ACC112 (cell line): ENCODE results near the gene SLC12A8.

Experiments
- H2AFZ ChIP-seq: fragments of 200-600 bp; sonication (generic); one replicate; pipeline ENCODE4 v1.6.0; 2017; ENCODE audit warnings: antibody characterized with exemption, low read length; ENCODE audit not compliant: unreplicated experiment
- H3K27ac ChIP-seq: fragments of 200-600 bp; sonication (generic); 2 replicates; pipeline ENCODE4 v1.5.1; 2014; ENCODE audit warnings: low read depth, mild to moderate bottlenecking, antibody characterized with exemption, low read length, moderate library complexity
- H3K27me3 ChIP-seq: fragments of 200-600 bp; sonication (generic); 2 replicates; pipeline ENCODE4 v1.6.1; 2014; ENCODE audit warnings: mild to moderate bottlenecking, antibody characterized with exemption, low read length, moderate library complexity, mixed read lengths; ENCODE audit not compliant: insufficient read depth
- H3K36me3 ChIP-seq: fragments of 200-600 bp; sonication (generic); 2 replicates; pipeline ENCODE4 v1.6.1; 2016; ENCODE audit warnings: mild to moderate bottlenecking, antibody characterized with exemption, low read length, moderate library complexity, mixed read lengths; ENCODE audit not compliant: insufficient read depth
- H3K4me1 ChIP-seq: fragments of 200-600 bp; sonication (generic); one replicate; pipeline ENCODE4 v1.6.1; 2016; ENCODE audit warnings: low read length, mixed read lengths; ENCODE audit not compliant: insufficient read depth, unreplicated experiment, control insufficient read depth
- H3K4me3 ChIP-seq: fragments of 200-600 bp; sonication (generic); 2 replicates; pipeline ENCODE4 v1.5.1; 2014; ENCODE audit warnings: mild to moderate bottlenecking, low read depth, low read length
- H3K79me2 ChIP-seq: fragments of 200-600 bp; sonication (generic); one replicate; pipeline ENCODE4 v1.6.0; 2016; ENCODE audit warnings: low read length; ENCODE audit not compliant: control insufficient read depth, unreplicated experiment, insufficient read depth

Gene SLC12A8

DNA sequence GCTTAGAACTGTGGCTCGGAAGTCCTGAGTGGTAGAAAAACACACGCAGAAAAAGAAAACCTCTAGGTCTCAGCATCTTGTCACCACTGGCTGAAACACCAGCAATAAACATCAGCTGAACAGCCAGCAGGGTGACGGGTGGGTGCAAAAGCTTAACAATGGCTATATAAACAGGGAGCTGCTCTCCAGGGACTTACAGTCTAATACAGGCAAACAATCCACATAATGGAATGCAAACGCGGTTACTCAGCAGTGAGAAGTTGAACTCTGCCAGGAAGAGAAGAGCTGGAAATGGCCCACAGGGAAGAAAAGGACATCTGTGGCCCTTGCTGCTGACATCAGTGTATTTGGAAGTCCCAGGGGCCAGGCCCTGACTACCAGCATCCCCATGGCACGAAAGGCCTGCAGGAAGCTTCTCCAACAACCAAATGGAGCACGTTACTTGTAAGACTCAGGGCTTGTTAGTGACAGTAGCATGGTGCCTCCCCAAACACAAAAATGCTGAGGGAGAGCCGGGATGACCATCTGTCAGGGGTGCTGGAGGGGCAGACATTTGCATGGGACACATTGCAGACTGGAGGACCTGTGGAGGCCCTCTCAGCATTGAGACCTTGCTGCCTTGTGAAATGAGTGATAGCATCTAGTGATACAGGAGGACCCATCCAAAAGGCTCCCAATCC lies 159.8 kb downstream of the SLC12A8 start:
- no peak overlapping the region for H2AFZ ChIP-seq
- peaks cover 5% of the 10 kb centered on the region; the same call in 1 of the 2 replicates for H3K36me3 ChIP-seq
- H3K27ac ChIP-seq: peak overlapping the region; percentile 98
- peak overlapping the region; percentile 94 for H3K4me3 ChIP-seq
- H3K27me3 ChIP-seq: no peaks in the 10 kb centered on the region
- peaks cover 50% of the 10 kb centered on the region for H3K4me1 ChIP-seq
- peaks cover 68% of the 10 kb centered on the region for H3K79me2 ChIP-seq

DNA sequence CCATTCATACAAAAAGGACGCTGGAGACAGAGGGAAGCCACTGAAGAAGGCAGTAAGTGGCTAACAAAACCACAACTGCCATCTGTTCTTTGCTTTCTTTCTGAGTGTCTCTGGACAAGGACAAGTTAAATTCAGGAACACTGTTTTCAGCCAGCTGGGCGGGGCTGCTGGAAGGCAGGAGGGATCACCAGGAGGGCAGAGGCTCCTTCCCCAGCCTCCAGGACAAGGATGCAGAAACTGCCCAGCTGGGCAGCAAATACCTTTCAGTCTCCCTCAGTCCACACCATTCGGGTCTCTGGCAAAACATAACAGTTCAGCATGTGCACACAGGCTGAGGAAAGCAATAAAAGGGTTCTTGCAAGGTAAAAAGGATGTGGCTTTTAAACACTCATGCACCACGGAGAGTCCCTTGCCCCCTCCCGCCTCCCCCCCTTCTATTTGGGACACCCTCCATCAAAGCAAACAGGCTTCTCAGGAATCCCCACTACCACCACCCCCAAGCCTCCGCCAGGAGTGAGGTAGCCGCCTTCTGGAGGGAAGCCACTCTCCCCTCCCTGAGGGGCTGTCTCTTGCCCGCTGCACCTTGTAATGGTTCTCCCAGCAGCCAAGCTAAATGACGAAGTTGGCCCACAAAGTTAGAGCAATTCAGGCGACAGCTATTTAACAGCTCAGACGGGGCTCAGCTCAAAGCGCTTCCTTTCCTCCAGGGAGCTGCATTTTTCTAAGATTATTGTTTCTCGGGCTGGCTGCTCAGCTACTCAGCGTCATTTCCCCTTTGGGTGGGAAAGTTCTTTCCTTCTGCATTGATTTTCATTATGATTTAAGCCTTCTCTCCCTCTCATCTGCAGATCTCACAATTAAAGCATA lies 160.6 kb downstream of the SLC12A8 start:
- no peak overlapping the region for H2AFZ ChIP-seq
- H3K36me3 ChIP-seq: peaks cover 13% of the 10 kb centered on the region; the same call in 1 of the 2 replicates
- no peaks in the 10 kb centered on the region for H3K27me3 ChIP-seq
- peaks cover 76% of the 10 kb centered on the region for H3K79me2 ChIP-seq
- H3K4me3 ChIP-seq: peak overlapping the region; percentile 94
- peak overlapping the region; percentile 98 for H3K27ac ChIP-seq
- peaks cover 44% of the 10 kb centered on the region for H3K4me1 ChIP-seq

DNA sequence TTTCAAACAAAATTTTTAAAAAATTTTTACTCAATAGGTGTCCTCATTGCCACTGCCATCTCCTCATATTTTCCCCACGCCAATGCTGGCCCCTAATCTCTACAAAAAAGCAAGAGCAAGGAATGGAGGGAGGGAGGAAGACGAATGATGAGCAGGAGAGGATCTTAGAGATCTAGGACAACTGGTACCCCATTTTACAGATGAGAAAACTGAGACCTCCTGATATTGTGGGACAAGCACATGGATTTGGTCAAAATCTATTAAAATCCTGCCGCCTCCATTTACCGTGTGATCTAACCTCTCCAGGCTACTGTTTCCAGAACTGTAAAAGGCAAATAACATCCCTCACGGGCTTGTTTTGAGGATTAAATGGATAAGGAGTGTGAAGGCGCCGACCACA lies 161.3 kb downstream of the SLC12A8 start:
- Histone ChIP-seq H2AFZ (no peak overlapping the region), H3K36me3 (peaks cover 13% of the 10 kb centered on the region; the same call in 1 of the 2 replicates), H3K4me3 (peak overlapping the region; percentile 94), H3K4me1 (peaks cover 43% of the 10 kb centered on the region), H3K27me3 (no peaks in the 10 kb centered on the region), H3K27ac (peak overlapping the region; percentile 98), H3K79me2 (peaks cover 82% of the 10 kb centered on the region)

DNA sequence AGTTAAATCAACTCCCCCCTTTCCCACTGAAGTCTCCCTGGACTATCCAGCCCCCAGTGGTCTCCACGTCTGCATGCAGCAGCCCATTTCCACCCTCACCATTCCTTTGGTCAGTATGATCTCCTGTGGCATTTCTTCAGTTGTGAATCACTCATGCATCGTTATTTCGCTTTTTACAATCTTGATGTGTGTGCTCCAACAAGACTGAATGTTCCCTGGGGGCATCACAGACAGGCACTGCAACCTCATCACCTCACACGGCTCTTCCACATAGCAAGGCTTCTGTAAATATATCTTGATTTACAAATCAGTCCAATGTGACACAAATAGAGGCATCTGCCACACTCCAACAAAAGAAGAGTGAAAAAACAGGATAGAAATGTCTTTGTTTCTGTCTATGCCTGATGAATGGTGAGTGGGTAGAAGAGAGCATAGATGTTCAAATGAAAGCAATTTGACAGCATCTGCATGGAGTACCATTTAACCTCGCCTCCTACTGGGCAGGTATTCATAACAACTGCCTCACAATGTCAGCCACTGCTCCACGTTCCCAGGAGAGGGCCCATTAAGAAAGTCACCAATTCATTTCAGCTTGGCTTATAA lies 162.0 kb downstream of the SLC12A8 start:
- Histone ChIP-seq H3K36me3 (peaks cover 13% of the 10 kb centered on the region; the same call in 1 of the 2 replicates), H3K79me2 (peaks cover 87% of the 10 kb centered on the region), H3K27me3 (no peaks in the 10 kb centered on the region), H3K4me1 (peaks cover 47% of the 10 kb centered on the region), H3K27ac (peak overlapping the region; percentile 98), H3K4me3 (no peak overlapping the region), H2AFZ (no peak overlapping the region)

DNA sequence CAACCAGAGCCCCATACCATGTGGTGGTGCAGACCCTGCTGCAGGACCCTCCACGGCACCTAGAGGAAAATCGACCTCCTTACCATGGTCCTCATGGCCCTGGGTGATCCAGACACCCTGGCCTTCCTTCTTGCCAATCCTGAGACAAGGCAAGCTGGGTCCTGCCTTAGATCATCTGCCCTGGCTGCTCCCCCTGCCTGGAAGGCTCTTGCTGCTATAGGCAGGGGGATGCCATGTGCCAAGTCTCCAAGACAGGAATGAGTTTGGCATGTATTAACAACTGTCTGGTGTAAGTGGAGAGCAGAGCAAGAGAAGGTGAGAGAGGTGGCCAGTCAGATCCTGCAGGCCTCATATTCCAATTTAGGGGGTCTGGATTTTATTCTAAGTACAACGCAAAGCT lies 164.3 kb downstream of the SLC12A8 start:
- Histone ChIP-seq H3K27me3 (no peaks in the 10 kb centered on the region), H3K36me3 (peaks cover 13% of the 10 kb centered on the region; the same call in 1 of the 2 replicates), H3K27ac (no peak overlapping the region), H3K79me2 (peaks cover 89% of the 10 kb centered on the region), H2AFZ (no peak overlapping the region), H3K4me3 (no peak overlapping the region), H3K4me1 (peaks cover 62% of the 10 kb centered on the region)

DNA sequence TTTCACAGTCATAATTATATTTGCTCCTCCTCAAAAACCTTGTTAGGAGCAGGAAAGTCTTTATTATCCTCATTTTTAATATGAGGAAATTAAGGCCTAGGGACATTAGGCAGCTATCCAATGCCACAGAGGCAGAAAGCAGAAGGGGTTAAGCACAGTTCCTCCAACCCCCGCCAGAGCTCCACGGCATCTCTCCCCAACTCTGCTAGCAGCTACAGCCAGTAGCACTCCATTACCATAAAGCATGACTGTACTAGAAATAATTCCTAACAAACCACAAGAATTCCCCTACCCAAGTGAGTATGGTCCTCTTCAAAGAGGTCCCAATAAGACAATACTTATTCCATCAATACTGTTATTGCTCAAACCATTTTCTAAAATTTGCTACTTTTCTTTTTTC lies 166.6 kb downstream of the SLC12A8 start:
- Histone ChIP-seq H2AFZ (no peak overlapping the region), H3K36me3 (peaks cover 17% of the 10 kb centered on the region; the same call in 1 of the 2 replicates), H3K4me3 (no peak overlapping the region), H3K27me3 (no peaks in the 10 kb centered on the region), H3K27ac (no peak overlapping the region), H3K79me2 (peaks cover 94% of the 10 kb centered on the region), H3K4me1 (peaks cover 54% of the 10 kb centered on the region)

DNA sequence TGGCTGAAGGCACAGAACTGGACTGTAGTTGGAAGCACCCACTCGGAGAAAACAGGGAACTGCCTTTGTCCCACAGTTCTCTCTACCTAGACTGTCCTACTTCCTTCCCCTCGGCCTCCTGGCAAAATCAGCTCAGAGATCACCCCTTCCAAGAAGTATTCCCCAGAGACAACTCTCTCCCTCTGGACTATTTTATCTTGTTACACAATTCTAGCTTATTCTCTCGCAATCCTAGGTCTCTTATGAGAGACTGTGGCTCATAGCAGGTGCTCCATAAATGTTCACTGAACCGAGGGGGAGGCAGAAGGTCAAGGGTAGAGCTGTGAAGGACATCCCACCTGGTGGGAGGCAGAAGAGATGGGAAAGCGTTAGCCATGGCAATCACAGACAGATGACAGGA lies 167.4 kb downstream of the SLC12A8 start:
- Histone ChIP-seq H3K27ac (no peak overlapping the region), H3K79me2 (peaks cover 93% of the 10 kb centered on the region), H3K36me3 (peaks cover 17% of the 10 kb centered on the region; the same call in 1 of the 2 replicates)

DNA sequence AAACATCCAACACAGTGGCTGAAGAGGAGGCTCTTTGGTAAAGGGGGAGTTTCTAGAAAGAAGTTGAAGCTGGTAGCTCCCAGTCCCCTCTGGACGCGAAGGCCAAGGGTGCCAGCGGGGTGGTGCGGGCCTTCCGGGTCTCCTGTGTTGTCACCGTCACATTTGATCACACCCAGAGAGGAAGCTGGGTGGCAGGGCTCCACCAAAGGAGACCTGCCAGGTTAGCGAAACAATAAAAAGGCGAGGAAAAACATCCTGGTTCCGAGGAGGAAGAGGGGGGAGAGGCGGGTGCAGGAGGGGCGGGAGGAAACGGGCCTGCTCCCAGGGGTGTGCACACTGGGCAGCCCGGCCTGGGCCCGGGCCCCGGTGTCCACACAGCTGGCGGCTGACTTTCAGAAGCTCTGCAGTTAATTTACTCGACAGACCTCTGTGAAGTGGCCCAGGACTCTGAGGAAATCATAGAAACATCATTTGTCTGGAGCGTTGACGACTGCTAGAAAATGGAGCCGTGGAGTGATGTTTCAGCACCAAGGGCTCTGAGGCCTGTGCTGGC lies 168.9 kb downstream of the SLC12A8 start:
- Histone ChIP-seq H3K36me3 (peaks cover 14% of the 10 kb centered on the region; the same call in 1 of the 2 replicates), H3K4me3 (peak overlapping the region; percentile 73), H3K27me3 (no peaks in the 10 kb centered on the region), H2AFZ (no peak overlapping the region), H3K4me1 (peaks cover 64% of the 10 kb centered on the region), H3K79me2 (peaks cover 93% of the 10 kb centered on the region), H3K27ac (peak overlapping the region; percentile 74)

More for the DNA sequence above, 167.4 kb downstream of the SLC12A8 start:
- Histone ChIP-seq H3K4me3 (no peak overlapping the region), H3K4me1 (peaks cover 53% of the 10 kb centered on the region), H2AFZ (no peak overlapping the region), H3K27me3 (no peaks in the 10 kb centered on the region)

DNA sequence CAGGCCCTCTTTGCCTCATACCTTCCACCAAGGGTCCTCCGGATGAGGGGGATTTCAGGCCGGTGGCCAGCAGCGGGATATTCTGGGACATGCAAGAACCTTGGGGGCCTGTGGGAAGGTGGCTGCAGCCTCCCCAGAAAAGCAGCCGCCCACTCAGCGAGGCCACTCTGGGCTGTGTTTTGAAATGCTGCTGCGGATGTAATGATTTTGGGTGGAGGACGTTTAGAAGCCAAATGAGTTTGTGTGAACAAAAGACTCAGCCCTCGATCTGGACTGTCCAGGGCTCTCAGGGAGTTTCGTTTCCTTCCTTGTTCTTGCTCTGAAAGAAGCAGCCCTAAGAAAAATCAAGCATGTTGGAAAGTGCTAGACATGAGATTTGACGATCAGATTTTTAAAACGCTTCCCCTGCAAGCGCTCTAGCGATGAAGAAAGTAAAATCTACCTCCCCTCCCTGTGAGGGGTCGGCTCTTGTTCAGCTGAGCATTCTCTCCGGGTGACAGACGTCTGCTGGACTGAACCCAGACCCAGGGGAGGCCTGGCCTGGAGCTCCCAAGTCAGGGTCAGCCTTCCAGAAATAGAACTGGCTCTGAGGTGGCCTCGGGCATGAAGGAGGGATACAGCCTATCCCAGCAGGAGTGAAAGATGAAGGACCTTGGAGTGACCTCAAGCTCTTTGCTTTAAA lies 169.7 kb downstream of the SLC12A8 start:
- no peaks in the 10 kb centered on the region for H3K27me3 ChIP-seq
- H3K36me3 ChIP-seq: peaks cover 17% of the 10 kb centered on the region; the same call in 1 of the 2 replicates
- no peak overlapping the region for H2AFZ ChIP-seq
- peaks cover 64% of the 10 kb centered on the region for H3K4me1 ChIP-seq
- peaks cover 93% of the 10 kb centered on the region for H3K79me2 ChIP-seq
- H3K27ac ChIP-seq: peak overlapping the region; percentile 74
- H3K4me3 ChIP-seq: peak overlapping the region; percentile 73
